ENCODE results near the gene MDK. TPM values are rescaled to one million over a fixed set of nuclear protein-coding genes. Genes with fewer than 3 reads are reported as not detected.
A peak's percentile ranks its signal among the peaks of the same experiment; 100 is the strongest.
"Not testable (repeated sequence)": the region's sequence is repeated elsewhere in the genome, so short reads cannot be mapped to it uniquely, and the experiment has no call there.

The MDK gene
- polyA plus RNA-seq, 10 donors: 87.8 to 305 (median 171) TPM

DNA sequence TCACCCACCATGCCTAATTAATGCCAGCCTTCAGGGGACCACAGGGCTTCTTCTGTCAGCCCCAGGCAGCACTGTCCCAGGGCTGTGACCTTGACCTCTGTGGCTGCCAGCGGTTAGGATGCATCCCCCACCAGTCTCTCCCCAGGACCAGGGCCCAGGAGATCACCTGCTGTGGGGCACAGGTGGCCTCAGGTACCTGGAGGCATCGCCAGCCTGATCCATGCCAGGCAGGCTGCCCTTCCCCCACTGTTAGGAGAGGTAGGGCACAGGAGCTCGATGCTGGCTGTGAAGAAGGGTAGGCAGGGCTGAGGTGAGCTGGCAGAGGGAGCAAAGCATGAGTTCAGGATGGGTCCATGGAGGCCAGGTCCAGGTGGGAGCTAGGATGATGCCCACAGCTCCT, 16.7 kb upstream of the MDK start:
- no peak for DNase-seq

DNA sequence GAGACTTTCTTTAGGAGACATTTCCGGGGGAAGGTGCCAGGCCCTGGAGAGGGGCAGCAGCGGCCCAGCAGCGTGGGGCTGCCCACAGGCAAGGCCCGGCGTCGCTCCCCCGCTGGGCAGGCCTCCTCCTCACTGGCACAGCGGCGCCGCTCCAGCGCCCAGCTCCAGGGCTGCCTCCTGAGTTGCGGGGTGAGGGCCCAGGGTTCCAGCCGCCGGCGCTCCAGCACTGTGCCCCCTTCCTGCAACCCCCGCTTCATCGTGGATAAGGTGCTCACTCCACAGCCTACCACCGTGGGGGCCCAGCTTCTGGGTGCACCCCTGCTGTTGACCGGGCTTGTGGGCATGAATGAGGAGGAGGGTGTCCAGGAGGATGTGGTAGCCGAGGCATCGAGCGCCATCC, 15.2 kb upstream of the MDK start:
- DNase-seq: no peak

DNA sequence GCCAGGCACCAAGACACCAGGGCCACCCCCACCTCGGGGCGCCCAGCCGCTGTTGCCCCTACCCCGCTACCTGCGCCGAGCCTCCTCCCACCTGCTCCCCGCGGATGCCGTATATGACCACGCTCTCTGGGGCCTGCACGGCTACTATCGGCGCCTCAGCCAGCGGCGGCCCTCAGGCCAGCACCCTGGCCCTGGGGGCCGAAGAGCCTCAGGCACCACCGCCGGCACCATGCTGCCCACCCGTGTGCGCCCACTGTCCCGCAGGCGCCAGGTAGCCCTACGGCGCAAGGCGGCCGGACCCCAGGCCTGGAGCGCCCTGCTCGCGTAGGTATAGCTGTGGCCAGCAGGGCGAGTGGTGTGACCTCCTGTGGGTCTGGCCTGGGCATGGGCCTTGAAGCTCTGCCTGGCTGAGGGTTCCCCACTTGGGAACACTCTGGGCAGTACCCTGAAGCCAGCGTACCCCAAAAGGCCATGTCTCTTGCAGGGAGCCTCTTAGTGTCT, 14.8 kb upstream of the MDK start:
- DNase-seq: no peak

DNA sequence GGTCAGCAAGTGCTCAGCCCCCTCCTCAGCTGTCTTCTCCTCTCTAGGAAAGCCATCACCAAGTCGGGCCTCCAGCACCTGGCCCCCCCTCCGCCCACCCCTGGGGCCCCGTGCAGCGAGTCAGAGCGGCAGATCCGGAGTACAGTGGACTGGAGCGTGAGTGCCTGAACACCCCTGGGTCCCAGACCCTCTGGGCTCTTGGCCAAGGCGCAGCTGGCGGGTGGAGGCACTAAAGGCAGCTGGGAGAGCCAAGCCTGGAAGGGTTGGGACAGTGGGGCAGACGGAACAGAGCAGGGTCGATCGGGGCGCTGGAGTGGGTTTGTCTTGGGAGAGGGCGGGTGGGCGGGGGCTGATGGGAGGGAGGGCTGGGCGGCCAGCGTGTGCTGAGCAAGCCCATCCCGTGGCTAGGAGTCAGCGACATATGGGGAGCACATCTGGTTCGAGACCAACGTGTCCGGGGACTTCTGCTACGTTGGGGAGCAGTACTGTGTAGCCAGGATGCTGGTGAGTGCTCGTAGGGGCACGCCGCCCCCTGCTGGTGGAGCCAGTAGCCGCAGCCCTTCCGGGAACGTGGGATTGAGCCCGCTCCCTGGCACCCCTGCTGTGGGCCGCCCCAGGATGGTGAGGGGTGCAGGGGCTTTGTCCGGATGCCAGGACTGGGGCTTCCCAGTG, 14.1 kb upstream of the MDK start:
- DNase-seq: peak in 2 of 3 donors; percentile 81 to 91

DNA sequence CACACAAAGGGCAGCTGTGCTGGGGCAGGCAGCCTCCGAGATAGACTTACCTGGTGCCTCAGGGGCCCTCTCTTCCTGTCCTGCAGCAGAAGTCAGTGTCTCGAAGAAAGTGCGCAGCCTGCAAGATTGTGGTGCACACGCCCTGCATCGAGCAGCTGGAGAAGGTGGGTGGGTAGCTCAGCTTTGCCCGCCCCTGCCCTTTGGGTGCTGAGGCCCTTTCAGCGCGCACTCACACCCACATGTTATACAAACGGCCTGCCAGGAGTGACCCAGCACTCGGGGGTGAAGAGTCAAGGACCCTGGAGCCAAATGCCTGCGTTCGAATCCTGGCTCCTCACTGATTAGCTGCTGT, 13.6 kb upstream of the MDK start:
- DNase-seq: no peak

DNA sequence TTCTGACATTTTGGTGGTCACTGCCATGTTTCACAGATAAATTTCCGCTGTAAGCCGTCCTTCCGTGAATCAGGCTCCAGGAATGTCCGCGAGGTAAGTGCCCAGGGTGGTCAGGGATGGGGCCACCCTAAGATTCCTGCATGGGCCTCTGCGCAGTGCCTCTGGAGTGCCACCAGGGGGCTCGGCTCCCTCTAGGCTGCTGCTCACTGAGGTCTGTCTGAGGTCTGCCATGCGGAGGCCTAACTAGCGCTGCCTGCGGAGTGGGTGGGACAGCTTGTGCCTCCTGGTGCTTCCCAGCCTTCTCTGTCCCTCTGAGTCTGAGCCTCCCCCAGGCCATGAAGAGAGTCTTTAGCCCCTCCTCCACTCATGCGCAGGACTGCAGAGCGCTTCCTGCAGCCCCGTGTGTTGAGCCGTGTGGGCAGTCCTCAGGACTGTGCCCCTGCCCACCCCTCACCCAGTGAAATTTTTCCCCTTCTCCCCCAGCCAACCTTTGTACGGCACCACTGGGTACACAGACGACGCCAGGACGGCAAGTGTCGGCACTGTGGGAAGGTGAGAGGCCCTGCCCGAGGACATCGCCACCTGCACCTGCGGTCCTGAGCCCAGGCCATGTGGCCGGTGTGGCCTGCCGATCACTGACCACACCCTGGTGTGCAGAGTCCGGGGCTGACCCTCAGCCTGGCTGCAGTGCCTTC, 11.9 kb upstream of the MDK start:
- peak in 2 of 3 donors; percentile 39 to 70 for DNase-seq

DNA sequence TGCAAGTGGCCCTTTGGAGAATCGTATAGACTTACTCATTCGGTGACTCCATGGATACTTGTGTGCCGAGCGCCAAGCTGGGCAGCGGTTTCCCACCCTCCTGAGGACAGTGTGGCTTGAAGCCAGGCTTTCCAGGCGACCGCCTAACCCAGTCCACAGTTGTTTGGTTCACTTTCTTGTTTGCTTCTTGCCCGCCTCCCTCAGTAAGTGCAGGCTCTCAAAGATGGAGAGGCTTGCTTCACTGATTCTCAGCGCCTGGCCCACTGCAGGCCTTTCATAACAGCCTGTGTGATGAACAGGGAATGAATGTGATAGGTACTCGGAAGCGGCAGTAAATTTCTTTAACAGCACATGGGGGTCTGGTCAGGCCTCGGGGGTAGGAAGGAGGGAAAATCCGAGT, 11.2 kb upstream of the MDK start:
- DNase-seq: no peak

DNA sequence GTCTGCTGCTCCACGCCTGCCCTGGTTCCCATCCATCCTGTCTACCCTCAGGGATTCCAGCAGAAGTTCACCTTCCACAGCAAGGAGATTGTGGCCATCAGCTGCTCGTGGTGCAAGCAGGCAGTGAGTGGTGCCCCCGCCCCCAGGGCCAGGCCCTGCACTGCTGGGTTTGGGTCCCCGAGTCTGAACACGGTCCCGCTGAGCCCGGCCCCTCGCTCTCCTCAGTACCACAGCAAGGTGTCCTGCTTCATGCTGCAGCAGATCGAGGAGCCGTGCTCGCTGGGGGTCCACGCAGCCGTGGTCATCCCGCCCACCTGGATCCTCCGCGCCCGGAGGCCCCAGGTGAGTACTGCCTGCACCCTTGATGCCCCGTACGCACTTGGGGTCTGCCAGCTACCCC, 10.2 kb upstream of the MDK start:
- DNase-seq: not testable (repeated sequence)

DNA sequence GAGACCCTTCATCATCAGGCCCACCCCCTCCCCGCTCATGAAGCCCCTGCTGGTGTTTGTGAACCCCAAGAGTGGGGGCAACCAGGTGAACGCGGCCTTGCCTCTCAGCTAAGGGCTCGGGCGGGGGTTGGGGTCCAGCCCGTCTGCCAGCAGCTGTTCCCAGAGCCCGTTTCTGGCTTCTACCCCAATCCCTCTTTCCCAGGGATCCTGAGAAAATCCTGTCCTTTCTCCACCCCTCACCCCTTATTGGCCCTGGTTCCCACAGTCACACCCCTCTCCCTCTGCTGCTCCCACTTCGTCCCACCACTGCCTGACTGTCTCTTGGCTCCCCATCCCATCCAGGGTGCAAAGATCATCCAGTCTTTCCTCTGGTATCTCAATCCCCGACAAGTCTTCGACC, 9.4 kb upstream of the MDK start:
- no peak for DNase-seq

DNA sequence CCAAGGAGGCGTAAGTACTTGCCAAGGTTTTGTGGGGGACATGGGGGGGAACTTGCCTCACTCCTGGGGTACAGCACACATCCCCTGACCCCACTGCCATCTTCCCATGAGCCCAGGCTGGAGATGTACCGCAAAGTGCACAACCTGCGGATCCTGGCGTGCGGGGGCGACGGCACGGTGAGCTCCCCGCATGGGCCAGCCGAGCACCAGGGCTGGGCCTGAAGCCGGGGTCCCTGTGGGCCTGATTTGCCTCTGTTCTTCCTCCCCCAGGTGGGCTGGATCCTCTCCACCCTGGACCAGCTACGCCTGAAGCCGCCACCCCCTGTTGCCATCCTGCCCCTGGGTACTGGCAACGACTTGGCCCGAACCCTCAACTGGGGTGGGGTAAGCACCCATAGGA, 9.0 kb upstream of the MDK start:
- DNase-seq: not testable (repeated sequence)

DNA sequence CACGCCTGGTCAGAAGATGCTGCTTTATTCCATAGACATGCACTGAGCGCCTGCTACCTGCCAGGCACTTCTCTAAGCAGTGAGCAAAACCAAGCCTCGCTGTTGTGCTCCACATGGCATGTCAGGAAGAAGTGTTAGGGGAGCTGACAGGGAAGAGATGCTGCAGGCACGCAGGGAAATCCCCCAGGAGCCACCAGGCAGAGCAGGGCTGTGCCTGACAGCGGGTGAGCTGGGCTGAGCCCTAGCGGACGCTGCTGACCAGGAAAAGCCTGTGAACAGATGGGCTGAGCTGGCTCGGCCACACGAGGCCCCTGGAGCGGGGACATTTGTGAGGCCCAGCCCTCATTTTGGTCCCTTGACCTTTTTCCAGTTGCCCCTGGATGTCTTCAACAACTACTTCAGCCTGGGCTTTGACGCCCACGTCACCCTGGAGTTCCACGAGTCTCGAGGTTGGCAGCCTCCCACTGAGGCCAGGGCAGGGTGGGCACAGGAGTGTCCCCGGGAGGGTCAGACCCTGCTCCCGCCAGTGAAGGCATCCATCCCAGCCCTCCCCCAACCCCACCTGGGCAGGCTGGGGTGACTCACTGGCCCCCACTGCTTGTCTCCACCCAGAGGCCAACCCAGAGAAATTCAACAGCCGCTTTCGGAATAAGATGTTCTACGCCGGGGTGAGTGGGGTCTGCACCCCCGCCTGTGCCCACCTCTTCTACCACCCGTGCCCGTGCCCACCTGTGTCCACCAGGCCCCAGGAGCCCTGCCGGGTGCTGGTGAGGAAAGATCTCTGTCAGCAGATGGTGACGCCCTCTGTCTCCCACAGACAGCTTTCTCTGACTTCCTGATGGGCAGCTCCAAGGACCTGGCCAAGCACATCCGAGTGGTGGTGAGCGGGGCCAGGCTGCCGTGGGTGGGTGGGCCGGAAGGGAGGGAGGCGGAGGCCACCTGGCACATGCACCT, 7.4 kb upstream of the MDK start:
- no peak for DNase-seq

DNA sequence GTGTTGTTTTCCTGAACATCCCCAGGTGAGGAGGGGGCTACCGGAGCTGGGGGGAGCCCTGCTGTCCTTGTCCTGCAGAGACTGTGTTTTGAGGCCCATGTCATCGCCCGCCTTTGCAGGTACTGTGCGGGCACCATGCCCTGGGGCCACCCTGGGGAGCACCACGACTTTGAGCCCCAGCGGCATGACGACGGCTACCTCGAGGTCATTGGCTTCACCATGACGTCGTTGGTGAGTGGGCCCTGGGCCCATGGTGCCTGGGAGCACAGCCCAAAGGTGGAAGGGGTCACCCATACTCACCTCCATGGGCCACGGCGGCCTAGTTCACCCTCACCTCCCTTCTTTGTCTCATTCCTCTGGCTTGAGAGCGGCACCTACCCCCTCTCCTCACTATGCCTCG, 6.7 kb upstream of the MDK start:
- no peak for DNase-seq

DNA sequence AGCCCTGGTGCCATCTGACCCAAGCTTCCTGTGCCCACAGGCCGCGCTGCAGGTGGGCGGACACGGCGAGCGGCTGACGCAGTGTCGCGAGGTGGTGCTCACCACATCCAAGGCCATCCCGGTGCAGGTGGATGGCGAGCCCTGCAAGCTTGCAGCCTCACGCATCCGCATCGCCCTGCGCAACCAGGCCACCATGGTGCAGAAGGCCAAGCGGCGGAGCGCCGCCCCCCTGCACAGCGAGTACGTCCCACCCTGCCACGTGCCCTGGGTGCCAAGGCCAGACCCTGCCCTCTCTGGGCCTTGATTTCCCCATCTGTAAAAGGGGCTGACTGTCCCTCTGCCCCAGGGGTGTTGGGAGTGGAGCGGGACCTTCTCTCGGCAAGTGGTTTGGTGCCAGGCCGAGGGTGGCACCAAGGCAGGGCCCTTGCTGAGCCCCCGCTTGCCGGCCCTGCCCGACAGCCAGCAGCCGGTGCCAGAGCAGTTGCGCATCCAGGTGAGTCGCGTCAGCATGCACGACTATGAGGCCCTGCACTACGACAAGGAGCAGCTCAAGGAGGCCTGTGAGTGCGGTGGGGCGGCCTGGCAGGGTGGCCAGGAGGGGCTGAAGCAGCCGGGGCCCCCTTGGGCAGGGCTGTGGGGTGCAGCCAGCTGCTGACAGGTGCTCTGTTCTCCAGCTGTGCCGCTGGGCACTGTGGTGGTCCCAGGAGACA, 5.9 kb upstream of the MDK start:
- no peak for DNase-seq

DNA sequence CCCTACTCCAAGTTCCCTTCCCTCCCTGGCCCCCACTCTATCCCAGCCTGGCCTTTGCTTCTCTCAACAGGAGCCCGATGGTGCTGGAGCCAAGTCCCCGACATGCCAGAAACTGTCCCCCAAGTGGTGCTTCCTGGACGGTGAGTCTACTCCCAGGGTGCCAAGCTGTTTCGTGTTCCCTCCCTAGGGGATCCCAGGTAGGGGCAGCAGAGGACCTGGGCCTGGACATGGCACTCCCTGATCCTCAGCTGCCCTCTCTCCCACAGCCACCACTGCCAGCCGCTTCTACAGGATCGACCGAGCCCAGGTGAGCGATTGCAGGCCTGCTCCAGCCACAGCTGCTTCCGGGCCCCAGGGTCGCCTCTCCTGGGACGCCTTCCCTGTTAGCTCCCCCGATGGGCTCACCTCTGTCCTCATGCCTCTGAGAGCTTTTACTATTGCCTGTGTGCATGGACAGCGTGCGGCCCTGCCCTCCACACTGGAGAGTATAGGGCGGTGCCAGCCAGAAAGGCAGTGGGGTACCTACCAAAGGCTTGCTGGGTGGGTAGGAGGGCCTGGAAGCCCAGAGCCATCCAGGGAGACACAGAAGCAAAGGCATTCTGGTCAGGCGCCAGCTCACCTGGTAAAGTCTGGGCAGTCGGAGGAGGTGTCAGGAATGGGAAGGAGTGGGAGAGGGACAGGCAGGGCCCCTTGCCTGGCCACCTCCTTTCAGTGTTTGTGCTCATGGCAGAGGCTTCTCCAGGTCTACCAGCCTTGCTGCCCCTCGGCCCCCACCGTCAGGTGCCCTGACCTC, 5.0 kb upstream of the MDK start:
- DNase-seq: no peak

DNA sequence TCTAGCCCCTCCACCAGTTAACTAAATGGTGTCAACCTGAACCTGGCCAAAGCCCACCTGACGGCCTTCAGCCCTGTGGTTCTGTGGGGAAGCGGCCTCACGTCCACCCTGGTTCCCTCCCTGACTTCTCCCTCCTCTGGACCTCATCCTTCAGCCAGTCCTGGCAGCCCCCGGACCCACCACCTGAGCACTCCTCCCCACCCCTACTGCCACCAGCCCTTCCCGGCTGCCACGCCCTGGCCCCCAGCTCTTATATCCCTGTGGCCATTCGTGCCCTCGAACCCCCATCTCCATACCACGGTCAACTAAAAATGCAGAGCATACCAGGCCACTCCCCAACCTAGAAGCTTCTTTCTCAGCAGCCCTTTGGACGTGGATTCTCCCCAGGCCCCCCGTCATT, 4.2 kb upstream of the MDK start:
- DNase-seq: no peak

DNA sequence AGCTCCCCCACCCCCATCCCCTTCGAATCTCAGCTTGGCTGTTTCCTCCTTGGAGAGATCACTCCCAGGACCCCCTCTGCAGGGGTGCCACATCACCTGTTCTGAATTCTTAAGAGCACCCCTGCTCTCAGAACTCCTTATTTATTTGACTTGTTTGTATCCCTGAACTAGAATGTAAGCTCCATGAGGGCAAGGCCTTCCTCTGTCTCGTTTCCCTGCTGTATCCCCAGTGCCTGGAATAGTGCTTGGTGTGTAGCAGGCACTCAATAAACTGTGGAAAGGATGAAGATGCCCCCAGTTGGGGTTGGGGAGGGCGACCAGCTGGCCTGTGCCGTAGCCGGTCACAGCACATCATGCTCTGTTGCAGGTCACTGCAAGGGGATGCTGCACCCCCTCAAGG, 3.6 kb upstream of the MDK start:
- DNase-seq: no peak

DNA sequence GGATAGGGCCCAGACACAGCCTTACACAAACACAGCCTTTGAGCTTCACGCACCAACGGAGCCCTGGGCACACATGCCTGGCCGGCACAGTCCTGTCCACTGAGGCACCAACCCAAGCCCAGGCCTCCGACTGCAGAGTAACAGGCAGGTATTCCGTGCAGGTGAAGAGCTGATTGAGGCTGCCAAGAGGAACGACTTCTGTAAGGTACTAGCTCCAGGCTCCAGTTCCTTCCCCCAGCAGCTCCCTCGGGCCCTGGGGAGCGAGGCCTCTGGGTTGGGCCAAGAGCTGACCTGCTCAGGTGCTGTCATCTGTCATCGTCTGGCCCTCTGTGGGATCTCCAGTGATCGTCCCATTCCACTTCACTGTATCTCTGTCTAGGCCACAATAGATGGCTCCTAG, 3.2 kb upstream of the MDK start:
- no peak for DNase-seq

DNA sequence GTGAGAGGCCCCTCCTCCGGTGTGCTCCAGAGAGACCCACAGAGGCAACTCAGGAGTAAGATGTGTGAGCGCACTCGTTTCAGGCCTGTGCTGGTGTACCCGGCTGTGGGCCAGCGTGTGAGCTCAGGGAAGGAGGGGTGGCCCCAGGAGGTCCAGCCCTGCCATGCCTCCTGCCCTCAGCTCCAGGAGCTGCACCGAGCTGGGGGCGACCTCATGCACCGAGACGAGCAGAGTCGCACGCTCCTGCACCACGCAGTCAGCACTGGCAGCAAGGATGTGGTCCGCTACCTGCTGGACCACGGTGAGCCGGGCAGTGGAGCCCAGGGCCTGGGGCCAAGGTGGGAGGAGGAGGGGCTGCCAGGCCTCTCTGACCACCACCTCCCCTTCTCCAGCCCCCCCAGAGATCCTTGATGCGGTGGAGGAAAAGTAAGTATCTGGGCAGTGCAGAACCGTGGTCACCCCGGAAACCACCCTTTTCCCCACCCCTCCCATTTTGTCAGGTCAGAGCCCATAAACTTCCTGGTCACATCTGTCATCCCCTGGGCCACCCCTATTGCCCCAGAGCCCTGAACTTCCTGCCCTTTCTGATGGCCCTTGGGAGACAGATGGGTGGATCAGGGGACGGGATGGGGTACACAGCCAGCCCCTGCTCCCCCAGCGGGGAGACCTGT, 2.5 kb upstream of the MDK start:
- peak in 1 of 3 donors; percentile 55 for DNase-seq

DNA sequence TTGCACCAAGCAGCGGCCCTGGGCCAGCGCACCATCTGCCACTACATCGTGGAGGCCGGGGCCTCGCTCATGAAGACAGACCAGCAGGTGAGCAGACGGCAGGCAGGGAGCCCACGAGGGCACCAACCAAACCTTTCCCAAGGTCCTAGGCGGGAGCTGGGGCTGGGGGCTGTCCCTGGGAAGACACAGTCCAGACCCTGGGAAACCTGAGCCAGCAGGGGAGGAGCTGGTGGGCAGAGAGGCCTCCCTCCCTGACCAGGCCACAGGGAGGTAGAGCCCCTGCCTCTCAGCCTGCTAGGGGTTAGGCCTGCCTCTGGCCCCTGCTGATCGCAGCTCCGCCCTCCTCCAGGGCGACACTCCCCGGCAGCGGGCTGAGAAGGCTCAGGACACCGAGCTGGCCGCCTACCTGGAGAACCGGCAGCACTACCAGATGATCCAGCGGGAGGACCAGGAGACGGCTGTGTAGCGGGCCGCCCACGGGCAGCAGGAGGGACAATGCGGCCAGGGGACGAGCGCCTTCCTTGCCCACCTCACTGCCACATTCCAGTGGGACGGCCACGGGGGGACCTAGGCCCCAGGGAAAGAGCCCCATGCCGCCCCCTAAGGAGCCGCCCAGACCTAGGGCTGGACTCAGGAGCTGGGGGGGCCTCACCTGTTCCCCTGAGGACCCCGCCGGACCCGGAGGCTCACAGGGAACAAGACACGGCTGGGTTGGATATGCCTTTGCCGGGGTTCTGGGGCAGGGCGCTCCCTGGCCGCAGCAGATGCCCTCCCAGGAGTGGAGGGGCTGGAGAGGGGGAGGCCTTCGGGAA, 1.8 kb upstream of the MDK start:
- peak in 1 of 3 donors; percentile 57 for DNase-seq

All from muscle of back (tissue), 11 donors.